Stimulated activated CD4-positive, alpha-beta T cell treated with anti-CD3 and anti-CD28 coated beads, Interleukin-1b, Interleukin-23, amount 100 ng/mL, for 1 hour (primary cell): Measurements from ENCODE around the gene GSX2.
"Not testable (repeated sequence)": the region's sequence is repeated elsewhere in the genome, so short reads cannot be mapped to it uniquely, and the experiment has no call there.

Source experiments
- DNase-seq, 2 donors: peaks; one replicate each; pipeline ENCODE4 v3.0.0-alpha.2; 2020; ENCODE audit warnings: low read depth in 2 of 2

GSX2 gene

DNA sequence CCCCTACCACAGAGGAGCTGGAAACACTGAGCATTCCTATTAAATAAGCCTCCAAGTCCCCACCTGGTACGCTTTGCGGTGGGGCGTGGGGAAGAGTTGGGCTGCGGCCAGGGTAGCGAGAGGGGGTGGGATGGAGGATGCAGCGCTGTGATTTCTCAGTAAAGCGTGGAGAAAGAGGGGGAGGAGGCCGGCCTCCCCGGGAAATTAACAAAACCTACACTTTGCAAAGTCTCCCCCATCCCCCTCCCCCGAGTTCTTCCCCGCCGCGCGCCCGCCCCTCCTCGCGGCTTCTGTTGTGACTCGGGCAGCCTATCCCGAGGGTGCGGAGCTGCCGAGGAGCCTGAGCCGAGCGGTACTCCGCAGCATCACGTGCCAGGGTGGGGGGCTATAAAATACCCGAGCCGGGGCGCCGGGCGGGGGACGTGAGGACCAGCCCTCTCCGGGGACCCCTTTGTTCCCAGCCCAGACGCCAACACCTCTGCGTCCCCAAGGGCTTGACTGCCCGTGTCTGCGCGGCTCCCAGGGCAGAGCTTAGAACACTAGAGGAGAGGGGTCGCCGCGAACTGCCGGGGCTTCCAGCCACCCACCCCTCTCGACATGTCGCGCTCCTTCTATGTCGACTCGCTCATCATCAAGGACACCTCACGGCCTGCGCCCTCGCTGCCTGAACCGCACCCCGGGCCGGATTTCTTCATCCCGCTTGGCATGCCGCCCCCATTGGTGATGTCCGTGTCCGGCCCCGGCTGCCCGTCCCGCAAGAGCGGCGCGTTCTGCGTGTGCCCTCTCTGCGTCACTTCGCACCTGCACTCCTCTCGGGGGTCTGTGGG is at the start of gene GSX2:
Gene GSX2, plus strand, starts transcription at position 416 of the 827 bp plus-strand sequence. Its CDS starts 182 bp downstream, at position 598.
- no peak for DNase-seq

DNA sequence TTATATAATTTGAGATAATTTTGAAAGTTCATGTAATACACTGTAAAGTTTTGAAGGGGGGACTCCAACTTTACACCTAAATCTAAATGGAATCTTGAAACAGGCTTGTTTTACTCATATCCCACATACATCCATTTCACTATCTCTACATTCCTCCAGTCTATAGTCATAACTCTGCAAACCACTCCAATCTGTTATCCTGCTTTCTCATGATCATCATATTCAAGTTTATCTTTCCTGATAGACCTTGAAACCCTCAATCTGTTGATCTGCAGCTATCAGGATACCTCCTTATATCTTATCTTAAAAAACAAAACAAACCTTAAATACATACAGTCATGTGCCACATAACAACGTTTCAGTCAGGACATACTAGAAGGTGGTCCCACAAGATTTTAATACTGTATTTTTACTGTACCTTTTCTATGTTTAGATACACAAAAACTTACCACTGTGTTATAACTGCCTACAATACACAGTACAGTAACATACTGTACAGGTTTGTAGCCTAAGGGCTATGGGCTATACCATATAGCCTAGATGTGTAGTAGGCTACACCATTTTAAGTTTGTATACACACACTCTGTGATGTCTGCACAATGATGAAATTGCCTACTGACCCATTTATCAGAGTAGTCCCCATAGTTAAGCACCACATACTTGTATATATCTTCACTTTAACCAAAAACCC is 49.6 kb upstream of the GSX2 start:
- DNase-seq = no peak

DNA sequence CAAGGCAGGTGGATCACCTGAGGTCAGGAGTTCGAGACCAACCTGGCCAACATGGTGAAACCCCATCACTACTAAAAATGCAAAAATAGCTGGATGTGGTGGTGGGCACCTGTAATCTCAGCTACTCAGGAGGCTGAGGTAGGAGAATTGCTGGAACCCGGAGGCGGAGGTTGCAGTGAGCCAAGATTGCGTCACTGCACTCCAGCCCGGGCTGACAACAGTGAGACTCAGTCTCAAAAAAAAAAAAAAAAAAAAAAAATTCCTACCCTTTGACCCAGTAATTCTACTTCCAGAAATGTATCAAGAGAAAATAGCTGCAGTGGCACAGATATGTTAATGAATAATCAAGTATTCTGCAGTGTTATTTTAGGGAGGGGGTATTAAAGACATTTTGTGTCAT is 46.6 kb upstream of the GSX2 start:
- DNase-seq = not testable (repeated sequence)

DNA sequence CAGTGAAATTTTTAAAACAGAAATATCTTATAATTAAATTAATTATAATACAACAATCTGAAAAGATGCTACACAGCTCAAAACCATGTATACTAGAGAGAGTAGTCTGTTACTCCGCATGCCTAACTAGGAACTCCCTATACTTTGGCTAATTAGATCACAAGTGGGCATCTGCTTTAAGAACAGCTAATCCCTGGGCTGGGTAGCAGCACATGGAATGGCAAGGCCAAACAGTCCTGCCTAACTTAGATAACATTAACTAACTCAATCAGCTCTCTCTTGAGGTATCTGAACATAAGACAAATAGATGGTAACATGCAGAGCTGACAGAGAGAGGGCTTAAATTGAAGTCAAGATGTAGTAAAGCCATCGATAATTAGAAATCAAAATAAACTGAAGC is 45.5 kb upstream of the GSX2 start:
- no peak for DNase-seq

DNA sequence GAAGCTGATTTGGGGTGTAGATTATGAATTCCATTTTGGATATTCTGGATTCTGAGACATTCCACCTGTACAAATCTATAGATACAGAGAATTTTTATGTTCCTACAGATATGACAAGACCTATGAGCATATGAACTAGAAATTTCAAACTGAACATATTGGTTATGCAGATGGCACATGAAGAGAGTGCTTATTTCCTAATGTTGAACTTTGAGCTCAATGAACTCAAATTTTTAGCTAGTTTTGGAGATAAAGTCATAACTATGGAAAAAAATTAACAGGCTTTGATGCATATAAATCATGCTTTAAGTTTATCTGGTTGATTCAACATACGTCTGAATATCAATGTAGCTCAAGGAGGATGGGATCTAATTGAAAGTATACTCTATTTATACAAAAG is 44.5 kb upstream of the GSX2 start:
- no peak for DNase-seq

DNA sequence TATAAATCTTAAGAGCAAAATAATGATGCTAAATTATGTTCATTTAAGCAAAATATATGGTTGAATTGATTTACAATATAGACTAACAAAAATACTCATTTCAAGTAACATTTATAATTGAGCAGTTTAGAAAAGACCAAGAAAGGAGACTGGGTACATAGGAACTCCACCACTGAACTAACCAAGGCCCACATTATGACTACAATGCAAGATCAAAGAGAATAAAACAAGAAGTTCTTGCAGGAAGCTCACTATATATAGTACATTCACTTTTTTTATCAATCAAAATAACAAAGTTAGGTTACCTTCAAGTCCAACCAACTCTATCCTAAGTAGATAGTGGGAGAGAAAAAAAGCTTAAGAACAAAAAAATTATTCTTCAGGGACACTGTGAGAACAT is 43.6 kb upstream of the GSX2 start:
- DNase-seq = no peak

DNA sequence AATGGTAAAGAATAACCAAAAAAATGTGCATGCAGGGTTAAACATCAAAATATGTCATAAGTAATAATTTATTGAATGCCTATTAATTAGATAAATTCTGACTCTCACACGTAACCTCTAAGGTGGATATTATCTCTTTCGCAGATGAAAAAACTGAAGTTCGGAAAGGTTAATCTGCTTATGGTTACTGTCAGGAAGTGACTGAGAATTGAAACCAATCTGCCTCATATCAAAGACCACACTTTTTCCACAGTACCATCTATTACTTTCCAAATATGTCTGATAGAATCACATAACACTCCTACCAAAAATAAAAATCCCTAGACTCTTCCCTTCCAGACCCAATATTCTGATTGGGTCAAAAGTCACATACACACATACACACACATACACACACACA is 41.8 kb upstream of the GSX2 start:
- DNase-seq = no peak

DNA sequence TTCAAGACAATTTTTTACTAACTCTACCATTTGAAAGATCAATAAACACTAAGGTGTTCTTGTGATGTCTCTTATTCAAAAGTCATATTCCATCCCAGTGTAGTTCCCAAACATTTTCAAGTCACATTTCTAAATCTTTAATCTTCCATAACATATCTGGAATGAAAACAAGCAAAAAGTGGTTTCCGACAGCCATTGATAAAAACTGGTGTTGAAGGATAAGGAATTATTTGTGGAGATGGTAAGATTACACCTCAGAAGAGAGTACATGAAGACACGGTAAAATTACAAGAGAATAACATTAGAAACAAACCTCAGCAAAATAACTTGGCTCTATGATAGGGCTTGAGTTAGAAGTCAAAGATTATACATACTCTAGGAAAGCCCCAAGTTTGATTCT is 39.8 kb upstream of the GSX2 start:
- DNase-seq = no peak

DNA sequence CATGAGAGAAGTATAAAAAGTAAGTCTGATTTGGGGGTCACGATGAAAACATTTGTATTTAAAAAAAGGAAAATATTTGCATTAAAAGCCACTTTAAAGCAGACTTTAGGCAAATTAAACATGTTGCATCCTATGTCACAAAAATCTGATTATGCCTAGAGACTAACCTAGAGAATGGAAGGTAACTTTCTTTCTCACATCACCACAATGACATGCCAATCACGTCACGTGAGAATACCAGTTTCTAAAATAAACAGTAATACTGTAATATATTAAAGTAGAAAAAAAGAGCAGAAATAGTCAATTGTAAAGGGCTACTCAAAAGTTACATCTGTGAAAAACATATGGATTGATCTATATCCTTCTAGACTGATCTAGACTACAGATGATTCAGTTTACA is 38.9 kb upstream of the GSX2 start:
- DNase-seq = no peak

DNA sequence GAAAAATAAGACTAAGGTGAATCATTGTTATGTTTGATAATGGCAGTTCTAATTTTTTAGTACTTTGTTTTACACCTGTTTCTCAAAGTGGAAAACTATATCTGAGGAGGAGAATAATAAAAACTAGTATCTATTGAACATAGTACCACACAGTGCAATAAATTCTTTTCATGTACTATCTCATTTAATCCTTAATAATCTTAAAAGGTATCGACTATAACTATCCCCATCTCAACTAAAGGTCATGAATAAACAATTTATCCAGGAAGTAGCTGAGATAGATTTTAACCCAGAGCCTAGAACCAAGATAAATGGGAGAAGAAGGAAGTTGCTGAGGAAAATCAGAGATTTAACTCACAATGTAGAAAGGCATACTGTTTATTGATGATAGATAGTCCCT is 38.1 kb upstream of the GSX2 start:
- DNase-seq = no peak

DNA sequence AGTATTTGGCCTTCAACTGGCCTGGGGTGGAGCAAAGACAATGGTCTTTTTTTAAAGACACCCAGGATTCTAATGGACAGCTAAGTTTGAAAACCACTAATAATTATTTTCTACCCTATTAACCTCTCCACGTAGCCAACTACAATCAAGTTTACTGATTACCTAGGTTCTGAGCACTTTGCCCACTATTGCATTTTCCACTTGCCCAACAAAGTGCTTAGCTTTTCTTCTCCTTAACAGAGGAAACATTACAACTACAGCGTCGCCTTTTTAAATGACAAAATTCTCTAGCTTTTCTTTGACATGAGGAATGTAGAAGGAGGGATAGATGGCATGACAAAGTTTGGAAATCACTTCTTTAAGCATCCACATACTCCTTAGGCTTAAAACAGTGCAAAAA is 37.6 kb upstream of the GSX2 start:
- DNase-seq = no peak

DNA sequence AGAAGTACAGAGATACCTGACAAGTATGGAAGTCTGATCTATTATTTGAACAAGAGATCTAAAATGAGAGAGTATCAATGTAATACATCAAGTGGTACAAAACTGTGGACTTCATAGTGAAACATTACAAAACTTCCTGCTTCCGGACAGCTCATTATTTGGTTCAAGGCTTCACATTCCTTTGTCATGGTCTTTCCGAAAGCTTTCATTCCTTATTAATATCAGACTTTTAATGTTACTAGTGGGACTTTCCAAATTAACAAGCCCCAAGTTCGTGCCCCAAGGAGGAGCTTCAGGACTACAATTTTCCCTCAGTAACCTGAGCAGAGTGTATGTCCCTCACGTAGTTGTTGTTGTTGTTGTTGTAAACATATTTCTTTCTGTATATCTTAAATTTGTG is 36.7 kb upstream of the GSX2 start:
- DNase-seq = peak in 1 of 2 donors; percentile 1

DNA sequence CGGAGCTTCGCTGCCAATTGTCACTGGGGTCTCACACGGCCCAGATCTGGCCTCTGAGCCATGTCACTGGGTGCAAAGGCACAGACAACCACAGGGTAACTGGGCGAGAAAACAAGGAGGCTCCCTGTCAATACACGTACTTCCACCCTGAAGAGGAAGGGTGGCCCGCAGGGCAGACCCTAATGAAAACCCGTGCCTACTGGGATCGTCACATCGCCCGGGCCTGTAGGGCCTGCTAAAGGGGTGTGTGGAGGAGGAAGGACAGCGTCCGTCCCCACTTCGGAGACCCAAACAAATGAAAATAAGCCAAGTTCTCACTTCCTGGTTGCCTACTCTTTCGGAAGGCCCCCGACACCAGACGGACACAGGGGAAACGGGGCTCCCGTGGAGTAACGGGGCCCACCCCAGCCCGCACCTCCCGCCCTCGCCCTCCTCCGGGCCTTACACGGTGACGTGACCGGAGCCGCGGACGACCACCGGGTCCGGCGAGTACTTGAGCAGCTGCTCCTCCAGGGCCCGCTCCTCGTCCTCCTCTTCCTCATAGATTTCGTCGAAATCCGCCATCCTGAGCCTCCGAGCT is 36.1 kb upstream of the GSX2 start:
- peak in 1 of 2 donors; percentile 1 for DNase-seq

DNA sequence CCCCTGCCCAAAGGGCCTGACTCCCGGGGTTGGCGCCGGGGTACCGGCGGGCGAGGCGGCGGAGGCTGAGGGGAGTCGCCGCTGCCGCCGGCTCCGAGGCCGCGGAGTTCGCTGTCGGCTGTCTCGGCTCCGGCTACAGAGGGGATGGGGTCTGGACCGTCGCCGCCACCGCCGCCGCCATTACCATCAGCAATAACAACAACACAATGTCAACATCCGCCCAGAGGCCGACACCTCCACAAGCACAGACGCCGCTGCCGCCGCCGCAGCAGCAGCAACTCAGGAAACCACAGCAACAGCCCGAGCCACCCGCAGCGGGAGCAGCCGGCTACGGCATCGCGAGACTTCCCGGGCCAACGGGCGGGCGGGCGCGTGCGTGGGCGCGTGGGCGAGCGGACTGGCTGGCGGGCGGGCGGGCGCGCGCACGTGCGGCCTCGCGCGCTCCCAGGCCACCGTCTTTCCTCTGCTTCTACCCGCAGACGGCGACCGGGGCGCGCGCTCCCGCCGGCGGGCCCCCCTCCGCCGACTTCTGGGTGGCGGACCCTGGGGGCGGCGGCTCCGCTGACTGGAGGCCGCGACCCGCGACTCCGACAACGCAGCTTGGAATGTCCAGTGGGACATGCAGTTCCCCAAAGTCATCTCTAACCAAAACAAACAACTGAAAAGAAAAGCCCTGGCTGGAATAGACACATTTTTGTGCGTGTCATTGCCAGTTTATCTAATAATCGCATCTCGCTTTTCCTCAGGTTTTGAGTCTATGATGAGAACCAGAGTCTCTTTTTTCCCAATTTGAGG is 35.4 kb upstream of the GSX2 start, which contains the start of gene CHIC2:
Gene CHIC2, minus strand, starts transcription at position 289 of the 795 bp plus-strand sequence. CDS start 305 bp downstream, outside the sequence.
- DNase-seq = peak; percentile 89 to 93

DNA sequence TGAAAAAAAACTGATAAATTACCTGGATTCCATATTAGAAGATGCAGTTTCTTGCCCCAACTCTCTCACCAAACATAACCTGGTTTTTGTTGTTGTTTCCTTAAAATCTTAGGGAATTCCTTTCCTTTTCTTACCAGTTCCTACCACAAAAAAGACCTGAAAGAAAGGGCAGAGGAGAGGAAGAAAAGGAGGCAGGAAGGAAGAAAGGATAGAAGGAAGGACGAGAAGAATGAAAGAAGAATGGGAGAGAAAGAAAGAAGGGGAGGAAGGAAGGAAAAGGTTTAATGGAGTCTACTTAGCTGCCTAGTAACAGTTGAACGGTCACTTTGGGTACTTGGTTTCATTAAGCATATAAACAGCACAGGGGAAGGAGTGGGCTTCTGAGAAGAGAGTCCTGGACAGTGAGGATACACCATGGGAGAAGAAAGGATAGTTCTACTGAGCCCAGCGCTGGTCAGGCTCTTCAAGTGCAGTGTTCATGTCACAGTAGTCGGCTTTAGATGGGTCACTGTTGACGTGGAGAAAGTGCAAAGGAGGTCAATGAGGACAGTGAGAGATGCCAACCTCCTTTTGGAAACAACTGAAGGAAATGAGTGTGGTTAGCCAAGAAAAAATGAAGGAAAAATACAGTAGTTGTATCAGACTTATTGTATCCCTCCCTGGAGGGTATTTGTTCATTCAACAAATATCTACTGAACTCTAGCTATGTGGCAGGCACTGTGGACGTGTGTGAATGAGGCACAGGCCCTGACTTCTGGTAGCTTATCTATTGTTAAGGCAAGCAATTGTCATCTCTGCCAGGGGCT is 34.5 kb upstream of the GSX2 start:
- no peak for DNase-seq

DNA sequence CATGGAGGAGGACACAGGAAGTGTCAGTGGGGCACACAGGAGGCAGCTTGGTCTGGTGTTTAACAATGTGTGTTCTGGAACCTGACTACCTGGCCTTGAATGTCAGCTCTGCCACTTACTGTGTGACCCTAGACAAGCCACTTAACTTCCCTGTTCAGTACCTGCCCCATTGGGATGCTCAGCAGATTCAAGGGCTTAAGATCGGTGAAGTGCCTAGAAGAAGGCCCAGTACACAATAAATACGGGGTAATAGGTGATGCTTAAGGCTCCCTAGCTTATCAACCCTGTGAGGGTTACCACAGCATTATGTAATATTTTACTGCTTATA is 33.9 kb upstream of the GSX2 start:
- DNase-seq = no peak

DNA sequence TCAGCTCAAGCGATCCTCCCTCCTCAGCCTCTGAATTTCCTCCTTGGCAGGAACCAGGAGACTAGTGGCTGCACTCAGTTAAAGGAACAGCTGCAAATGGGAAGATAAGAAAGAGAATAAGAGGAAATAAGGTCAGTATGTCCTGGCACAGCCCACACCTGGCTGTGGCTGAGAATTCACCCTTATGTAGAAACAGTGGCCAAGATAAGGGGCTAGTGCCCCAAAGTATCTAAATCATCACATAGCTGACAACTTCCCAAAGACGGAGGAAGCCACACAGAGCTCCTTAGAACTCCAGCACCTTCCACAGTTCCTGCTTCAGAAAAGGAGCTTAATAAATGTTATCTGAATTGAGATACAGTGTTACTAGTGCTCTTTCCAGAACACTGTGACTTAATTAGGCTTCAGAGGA is 33.2 kb upstream of the GSX2 start:
- DNase-seq = no peak

DNA sequence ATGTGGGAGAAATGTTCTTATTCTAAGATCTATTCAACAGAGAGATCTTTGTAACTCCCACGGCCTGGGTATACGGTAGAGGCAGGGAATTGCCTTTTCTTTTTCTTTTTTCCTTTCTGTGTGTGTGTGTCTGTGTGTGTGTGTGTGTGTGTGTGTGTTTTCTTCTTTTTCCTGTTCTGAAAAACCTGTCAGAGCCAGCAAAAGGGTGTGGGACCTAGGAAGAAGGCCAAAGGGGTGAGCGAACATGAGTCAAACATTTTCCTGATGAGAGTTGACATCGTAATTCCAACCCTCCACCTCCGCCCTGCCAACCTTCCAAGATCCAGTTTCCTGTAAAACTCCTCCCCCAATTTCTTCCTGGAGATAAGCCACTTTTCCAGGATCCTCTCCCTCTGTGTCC is 32.8 kb upstream of the GSX2 start:
- DNase-seq = no peak

DNA sequence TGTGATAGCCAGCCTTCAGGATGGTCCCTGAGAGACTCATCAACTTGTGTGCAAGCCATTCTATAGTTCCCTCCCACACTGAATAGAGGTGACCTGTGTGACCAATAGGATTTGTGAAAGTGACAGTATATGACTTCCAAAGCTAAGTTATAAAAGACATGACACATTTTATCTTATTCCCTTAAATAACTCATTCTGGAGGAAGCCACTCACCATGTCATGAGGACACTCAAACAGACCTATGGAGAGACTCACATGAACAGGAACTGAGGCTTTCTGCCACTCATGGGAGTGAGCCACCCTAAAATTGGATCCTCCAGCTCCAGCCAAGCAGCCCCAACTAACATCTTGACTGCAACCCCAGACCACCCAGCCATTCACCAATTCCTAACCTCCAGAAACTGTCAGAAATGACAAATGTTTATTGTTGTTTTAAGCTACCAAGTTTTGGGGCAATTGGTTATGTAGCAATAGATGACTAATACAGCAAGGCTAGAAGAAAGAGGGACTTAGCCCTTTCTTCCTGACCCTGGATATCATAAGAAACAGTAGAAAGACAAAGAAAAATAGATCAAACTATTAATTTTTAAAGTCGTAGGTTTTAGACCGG is 26.6 kb upstream of the GSX2 start:
- no peak for DNase-seq

DNA sequence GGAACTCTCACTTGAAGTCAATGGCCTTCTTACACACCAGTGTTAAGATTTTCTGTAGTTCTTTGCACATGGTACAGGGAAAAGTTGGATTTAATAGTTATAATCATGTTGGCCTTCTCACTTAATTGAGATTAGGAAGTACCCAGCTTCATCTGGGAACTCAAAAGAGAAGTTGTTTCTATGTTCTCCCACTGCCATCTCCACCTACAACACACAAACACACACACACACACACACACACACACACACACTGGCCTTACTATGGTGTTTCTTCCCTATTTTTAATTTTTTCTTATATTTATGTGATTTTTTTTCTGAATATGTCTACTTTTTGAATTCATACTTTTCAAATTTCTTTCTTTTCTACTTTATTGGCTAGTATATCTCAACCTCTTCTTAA is 25.6 kb upstream of the GSX2 start:
- no peak for DNase-seq

DNA sequence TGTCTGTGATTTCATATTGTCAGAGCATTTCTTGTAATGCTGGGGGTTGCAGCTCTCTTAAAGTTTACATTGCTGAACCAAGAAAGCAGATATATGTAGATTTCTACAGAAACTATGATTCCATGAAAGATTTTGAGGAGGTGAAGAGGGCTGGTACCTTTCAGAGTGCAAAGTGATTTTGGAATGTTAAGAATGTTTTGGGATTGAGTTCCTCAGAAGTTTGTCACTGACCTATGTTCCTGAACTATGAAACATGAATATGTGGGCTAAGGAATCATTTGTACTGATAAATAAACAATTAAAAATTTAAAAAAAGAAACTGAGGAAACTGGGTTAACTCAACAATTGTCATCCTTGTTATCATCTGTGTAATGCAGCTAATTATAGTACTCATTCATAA is 23.3 kb upstream of the GSX2 start:
- DNase-seq = no peak
